ENCODE data around the gene ASCL2.

Gene ASCL2

GRCh38 chr11:2219318-2220017 lies 50.9 kb downstream of the ASCL2 start:
- DNase-seq (ENCODE audit: insufficient read length, low spot score) (no peak), FAIRE-seq (no peak)
- no peak for TF ChIP-seq CTCF (IDR thresholded peaks at IDR 0.05; ENCODE audit: insufficient read depth, missing control alignments)
